Stimulated activated CD4-positive, alpha-beta T cell treated with anti-CD3 and anti-CD28 coated beads, Interleukin-1b, Interleukin-23, amount 100 ng/mL, for 4 hours (primary cell): ENCODE data around the gene NOS1.

Source experiments
- DNase-seq, 2 donors: peaks; one replicate each; pipeline ENCODE4 v3.0.0-alpha.2; 2020; ENCODE audit warnings: low read depth in 2 of 2

Gene NOS1

DNA sequence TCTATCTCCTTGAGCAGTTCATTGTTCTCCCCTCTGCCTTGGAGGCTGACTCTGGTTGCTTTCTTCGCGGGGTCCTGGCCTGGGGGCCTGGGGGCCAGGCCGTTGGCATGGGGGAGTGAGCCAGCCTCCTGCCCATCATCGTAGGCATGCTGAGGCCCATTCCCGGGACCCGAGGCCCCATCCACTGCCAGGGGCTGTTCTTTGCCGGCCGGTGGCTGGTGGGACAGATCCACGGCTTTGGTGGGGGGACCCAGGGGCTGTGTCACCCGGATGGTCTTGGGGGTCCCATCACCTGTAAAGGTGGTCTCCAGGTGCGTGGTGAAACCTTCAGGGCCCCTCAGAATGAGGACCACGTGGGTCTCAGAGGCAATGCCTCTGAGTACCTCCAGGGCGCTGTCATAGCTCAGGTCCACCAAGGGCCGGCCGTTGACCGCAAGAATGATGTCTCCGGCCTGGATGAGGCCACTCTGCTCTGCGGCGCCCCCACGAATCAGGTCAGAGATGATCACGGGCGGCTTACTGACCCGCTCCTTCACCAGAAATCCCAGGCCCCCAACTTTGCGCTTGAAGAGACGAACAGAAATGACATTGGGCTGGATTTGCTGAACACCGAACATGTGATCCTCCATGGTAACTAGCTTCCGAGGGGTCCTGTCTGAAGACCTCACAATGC lies 30.8 kb downstream of the NOS1 start:
- DNase-seq = no peak

DNA sequence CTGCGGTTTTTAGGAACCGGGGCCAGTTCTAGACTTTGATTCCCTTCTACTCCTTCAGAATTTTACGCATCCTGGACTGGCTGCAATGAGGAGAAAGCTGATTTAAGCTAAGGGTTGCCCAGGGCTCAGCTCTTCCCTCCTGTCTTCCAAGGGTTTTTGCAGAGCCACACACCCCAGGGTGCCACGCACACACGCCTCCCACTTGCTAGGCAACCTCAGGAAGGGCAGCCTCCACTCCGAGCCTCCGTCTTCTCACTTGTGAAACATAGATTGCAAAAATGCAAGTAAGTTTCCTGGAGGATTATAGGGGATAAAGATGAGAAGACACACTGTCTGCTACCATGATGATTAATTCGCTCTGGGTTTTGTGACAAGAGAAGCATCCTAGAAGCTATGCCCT lies 31.7 kb downstream of the NOS1 start:
- no peak for DNase-seq

DNA sequence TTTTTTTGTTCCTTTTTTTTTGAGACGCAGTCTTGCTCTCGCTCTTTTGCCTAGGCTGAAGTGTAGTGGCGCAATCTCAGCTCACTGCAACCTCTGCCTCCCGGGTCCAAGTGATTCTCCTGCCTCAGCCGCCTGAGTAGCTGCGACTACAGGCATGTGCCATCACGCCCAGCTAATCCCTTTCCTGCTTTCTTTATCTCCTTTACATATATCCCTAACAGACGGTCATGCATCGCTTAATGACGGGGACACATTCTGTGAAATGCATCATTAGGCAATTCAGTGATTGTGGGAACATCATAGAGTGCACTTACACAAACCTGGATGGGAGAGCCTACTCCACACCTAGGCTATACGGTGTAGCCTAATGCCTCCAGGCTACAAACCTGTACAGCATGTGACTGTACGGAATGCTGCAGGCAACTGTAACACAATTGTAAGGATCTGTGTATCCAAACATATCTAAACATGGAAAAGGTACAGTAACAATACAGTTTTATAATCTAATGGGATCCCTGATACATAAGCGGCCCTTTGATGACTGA lies 32.8 kb downstream of the NOS1 start:
- DNase-seq = no peak

DNA sequence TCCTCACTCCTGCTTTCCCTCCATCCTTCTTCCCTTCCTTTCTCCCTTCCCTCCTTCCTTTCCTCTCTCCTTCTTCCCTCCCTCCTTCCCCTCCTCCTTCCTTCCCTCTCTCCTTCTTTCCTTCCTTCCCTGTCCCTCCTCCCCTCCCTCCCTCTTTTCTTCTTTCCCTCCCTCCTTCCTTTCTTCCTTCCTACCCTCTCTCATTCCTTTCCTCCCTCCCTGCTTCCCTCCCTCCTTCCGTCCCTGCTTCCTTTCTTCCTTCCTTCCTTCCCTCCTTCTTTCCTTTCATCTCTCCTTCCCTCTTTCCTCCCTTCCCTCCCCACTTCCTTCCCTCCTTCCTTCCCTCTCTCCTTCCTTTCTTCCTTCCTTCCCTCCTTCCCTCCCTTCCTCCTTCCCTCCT lies 39.0 kb downstream of the NOS1 start:
- DNase-seq = no peak

DNA sequence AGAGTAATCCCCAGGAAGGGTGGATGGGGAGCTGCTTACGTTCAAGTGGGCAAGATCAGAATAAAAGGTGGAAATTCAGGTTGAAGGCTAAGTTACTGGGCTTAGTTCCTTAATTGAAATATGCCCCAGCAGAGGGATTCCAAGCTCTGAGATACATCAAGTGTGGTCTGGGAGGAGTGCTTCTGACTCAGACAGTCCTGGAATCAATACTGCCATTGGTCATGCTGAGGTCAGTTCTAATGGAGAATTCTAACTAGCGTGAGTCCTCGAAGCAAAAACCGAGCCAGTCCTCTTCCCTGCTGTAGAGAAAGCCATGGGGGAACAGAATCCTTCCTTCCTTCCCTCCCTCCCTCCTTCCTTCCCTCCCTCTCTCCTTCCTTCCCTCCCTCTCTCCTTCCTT lies 39.9 kb downstream of the NOS1 start:
- DNase-seq = no peak

DNA sequence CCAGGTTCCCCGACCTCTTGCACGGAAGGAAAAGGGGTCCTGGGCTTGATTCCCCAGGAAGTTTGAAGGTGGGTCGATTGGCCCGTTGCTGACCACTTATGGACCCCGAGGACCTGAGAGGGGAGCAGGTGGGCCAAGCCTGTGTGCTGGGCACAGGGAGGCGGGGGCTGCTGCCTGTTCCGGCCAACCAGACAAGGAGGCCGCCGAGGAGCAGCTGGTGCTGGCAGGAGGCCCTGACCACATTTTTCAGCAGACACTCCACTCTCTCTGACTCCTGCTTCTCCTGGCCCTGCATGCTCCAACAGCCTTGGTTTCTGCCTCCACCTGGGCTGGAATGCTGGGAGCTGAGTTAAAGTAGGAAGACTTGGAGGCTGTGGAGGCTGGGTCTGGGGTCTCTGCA lies 42.8 kb downstream of the NOS1 start:
- DNase-seq = no peak

DNA sequence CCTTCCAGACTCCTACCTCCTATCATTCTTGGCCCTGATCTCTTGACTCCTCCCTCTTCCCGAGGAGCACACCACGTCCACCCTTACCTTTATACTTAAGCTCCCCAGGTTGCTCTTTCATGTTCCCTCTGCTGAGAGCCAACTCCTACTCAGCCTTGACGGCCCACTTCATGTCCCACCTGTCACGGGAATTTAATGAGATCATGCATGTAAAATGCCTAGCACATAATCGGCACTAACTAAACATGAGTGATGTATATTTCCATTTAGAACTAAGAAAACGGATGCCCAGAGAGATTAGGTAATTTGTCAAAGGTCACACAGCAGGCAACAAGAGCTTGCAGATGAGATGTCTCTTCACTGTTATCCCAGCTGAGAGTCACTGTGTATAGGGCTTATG lies 45.1 kb downstream of the NOS1 start:
- DNase-seq = no peak

DNA sequence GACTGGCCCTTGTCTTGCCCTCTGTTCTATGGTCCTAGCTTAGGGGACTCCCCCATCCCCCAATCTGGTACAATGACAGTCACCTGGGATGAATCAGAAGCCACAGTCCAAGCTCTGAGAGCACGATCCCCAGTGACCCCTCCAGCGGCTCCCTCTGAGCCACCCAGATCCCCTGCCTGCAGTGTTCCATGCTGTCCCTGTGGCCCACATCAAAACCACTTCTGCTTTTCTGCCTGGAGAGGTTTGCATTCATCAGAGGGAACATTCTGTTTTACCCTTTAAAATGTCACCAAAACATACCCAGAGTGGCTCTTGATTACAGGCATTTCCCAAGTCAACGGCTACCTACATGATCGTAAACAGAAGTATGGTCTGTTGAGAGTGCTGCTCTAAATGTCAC lies 47.5 kb downstream of the NOS1 start:
- DNase-seq = no peak

DNA sequence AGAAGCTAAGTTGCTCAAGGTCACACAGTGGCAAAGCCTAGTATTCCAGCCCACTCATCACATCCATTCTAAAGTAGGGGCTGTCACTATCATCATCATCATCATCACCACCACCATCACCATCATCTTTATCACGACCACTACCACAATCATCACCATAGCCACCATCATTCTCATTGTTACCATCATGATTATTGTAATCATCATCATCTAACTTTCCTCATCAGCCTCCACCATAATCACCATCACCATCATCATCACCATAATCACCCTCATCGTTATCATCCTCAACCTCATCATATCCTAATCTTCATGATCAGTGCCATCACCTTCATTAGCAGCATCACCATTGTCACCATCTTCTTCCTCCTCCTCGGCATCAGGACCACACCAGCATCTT lies 48.7 kb downstream of the NOS1 start:
- no peak for DNase-seq

DNA sequence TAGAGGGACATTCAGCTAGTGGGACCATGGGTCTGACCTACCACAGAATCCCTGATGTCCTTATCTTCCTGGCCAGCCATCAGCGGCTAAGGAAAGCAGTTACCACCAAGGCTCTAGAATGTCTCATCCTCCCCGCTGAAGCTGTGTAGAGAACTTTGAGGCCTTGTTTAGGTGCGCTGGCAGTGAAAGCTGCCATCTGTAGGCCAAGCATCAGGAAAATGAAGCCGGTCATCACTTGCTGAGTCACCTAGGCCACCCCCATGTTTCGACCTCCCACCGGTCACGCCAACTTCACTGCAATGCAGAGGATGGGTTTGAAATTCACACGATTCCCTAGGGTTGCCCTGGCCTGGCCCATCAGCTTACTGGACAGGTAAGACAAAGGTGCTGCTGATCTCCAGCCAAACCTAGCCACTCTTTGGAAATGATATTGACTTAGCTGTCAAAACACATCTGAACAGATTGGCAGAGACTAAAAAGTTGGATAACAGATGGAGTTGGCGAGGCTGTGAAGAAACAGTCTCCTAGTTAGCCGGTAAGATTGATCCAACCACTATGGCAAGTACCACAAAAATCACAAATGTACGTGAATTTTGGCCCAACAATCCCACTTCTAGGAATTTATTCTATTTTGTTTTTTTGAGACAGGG lies 52.0 kb downstream of the NOS1 start:
- DNase-seq = no peak

DNA sequence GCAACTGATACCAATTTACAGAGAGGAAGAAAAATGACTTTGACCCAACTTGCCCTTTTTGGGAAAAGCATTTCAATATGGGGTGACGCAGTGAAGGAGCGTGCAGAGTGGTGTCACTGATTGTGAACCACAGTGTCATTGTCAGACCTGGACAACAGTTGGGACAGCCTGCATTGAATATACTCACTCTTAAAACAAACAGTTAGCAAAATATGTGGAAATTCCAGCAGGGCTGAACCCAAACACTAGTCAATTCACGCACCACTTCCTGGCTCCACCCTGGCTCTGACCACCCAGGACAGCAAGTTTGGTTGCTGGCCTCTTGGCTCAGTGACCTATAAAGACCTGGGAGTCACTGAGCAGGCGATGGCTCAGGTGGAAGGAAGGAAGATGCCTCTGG lies 61.3 kb downstream of the NOS1 start:
- DNase-seq = no peak

DNA sequence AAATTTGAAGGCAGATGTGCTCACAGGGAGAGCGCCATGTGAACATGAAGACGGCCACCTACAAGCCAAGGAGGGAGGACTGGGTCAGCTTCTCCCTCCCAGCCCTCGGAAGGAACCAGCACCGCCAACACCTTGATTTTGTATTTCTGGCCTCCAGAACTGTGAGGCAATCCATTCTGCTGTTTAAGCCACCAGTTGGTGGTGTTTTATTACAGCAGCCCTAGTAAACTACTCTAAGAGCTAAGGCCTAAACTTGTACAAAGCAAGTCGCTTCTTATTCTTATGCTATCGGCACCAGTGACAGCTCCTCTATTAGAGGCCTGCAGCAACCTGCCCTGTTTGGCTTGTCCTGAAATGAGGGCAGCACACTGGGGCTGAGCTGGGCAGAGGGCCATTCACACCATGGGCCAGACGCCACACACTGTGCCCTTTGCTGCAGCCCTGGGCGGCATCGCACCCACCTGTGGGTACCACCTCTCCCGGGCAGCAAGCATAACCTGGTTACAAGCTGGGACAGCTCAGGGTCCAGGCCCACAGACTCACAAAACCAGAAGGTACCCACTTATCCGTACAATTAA lies 62.7 kb downstream of the NOS1 start:
- no peak for DNase-seq

DNA sequence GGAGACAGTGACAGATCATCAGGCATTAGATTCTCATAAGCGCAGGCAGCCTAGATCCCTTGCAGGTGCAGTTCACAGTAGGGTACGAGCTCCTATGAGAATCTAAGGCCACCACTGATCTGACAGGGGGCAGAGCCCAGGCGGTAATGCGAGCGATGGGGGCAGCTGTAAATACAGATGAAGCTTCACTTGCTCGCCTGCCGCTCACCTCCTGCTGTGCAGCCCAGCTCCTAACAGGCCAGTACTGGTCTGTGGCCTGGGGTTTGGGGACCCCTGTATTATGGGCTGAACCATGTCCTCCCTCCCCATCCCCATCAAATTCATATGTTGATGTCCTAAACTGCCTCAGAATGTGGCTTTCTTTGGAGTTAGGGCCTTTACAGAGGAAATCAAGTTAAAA lies 63.2 kb downstream of the NOS1 start:
- DNase-seq = no peak

DNA sequence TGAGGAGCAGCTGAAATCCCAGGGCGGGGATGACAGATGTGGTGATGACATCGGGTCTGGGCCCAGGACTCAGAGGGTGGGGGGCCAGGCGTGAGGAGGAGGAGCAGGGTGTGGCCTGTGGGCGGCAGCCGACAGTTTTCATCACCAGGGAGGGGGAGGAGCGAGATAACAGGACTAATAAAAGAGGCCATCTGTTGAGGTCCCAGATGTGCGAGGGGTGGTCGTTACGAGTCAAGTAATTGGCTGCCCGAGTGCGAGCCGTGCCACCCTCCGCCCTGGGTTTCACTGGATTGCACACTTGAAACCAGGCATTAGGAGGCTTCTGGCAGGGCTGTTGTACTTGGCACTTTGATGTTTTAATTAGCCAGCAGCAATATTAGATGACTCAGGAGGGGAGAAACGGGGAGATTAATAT lies 67.2 kb downstream of the NOS1 start:
- no peak for DNase-seq

DNA sequence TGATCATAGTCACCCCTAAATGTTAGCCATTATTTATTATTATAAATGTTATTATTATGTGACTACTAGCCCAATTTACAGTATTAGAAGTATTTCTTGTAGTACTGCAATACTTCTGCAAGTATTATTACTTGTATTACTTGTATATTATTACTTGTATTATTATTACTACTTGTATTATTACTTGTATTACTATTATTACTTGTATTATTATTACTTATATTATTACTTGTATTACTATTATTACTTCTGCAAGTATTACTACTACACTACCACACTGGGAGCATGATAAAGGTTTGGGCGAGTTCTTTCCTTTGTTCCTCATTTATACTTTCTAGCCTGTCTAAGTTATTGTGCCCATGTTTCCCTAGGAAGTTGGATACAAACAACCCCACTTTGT lies 67.9 kb downstream of the NOS1 start:
- no peak for DNase-seq

DNA sequence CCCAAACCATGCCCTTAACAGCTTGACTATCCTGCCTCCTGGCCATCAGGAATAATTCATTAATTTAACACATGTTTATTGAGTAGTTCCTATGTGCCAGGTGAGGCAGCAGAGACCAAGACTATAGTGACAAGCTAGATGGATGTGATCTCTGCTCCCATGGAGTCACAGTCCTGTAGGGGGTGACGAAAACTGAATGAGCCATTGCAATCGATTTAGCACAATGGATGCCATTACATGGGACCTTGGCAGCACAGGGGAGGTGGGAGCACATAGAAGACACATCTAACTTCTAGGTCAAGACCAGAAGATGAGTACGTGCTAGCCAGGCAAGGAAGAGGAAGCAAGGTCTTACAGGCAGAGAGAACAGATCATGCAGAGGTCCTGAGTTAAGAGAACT lies 68.7 kb downstream of the NOS1 start:
- no peak for DNase-seq

DNA sequence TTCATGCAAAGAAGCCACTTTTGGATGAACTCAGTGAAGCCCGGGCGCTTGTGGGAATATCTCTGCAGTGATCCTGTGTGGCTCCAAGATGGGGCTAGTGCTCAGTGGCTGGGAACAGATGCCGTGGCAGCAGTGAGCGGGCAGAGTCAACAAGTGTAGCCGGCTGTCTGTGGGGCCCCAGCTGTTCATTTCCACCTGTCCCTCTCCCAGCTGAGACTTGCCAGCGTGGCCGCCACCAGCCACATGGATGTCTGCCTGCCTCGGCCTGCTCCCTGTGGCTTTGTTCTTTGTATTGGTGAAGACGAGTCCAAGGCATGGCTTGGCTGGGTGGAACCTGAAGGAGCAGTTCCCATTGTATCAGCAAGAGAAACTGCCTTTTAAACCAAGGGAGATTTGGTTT lies 77.3 kb downstream of the NOS1 start:
- DNase-seq = no peak

DNA sequence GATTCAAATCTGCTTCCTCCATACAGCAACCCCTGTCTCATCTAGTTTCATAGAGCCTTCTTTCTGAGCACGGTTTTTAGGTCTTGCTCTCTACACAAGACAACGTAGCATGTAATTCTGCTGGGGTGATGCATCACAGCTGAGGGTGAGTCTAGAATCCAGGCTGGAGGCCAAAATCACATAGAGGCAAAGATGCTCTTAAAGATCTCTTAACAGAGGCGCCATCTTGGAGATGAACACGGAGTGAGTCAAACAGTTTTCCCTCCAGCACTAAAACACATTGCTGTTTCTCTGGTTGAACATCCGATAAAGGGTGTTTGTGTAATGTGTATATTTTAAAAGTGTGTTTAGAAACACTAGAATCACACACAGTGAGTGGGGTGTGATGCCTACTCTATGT lies 78.9 kb downstream of the NOS1 start:
- no peak for DNase-seq

DNA sequence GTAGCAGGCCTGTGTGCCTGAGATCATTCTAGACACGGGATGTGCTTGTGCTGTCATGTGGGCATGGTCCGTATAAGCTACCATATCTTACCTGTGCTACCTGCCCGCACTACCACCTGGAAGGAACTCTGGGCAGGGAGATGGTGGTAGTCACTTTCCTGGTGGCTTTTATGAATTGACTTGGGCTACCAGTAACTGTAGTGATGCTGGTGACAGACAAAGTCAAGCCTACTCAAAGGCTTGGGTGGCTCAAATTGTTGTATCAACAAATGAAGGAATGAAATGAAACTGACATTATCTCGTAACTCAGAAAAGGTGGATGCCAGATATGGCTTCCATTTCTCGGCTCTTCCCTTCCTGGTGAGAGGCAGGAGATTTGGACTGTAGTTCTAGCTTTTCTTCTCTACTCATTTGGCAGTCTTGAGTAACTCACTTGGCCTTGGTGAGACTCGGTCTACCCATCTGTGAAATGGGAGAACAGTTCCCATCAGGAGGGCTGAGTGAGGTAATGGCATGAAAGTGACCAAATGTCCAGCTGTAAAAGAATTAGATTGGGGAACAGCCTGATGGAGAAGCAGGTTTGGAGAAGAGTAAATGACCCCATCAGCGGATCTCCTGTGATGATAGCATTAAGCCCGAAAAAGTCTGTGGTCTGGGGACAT lies 81.3 kb downstream of the NOS1 start:
- no peak for DNase-seq

DNA sequence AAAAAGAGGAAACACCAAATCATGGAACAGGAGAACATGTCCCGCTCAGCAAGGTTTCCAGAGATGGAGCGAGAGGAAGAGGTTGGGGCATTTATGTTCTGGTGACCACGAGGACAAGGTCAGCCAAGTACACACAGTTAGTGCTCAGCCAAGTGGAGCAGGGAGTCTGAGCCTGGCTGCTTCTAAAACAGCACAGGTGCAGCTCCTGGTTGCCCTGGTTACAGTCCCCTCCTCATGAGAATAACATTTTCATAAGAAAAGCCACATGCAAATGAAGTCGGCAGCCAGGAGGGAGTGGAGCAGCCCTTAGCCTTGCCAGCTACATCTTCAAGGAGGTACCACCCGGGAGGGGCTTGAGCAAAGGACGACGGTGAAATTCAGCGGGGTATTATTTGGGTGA lies 81.8 kb downstream of the NOS1 start:
- no peak for DNase-seq

DNA sequence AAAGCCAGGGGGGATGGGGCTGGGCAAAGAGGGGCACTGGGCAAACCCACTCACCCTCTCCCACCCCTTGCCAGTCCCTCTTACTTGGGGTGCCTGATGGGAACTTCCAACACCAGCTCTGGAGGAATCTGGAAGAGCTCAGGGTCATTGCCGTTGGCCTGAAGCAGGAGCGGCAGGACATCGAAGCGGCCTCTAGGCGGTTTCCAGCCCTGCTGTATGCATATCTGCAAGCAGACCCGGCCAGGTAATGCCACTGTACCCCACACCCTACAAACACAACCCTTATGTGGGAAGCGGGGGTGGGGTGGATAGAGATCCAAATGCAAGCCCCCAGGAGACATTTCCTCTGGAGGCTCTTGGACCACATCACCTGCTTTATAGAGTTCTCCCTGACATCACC lies 83.6 kb downstream of the NOS1 start:
- no peak for DNase-seq

DNA sequence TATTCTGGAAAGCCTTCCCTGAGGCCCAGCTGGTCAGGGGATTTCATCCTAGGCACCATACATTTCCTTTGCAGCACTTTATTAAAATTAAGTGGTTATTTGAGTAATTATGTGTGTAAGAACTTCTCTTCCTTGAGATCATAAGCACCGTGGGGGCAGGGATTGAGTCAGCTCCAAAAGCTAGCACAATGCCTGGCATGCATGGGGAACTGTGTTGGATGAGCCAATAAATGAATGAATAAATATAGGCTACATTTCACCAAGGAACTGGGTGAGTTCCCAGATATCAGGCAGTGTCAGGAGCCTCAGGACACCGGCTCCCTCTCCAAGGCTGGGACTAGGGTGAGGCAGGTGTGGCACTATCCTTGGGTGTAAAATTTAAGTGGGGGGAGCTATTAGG lies 88.3 kb downstream of the NOS1 start:
- DNase-seq = no peak

DNA sequence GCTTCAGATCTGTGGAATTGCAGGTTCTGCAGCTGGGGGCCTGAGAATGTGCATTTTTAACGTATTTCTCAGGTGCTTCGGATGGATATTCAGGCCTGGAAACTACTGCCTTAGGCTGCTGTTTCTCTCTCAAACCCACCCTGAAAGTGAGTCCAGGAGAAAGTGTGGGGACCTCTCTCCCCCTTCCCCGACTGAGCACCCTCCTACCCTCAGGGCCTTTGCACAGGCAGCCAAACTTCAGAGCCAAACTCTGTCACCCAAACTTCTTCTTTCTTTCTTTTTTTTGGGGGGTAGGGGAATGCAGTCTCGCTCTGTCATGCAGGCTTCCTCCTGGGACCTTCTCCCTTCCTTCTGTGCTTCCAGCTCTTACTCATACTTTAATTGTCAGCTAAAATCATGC lies 88.7 kb downstream of the NOS1 start:
- DNase-seq = no peak
